Omental fat pad (tissue), 4 donors: ENCODE measurements around the gene INSYN2B. TPM values are rescaled to one million over a fixed set of nuclear protein-coding genes. Genes with fewer than 3 reads are reported as not detected.

Source experiments
- ATAC-seq: fragments of 150-250 bp; one replicate; pipeline ENCODE4 v1.9.1; 2016; ENCODE audit warnings: mild to moderate bottlenecking, moderate library complexity; ENCODE audit not compliant: low FRiP score
- DNase-seq: peaks from one replicate; pipeline ENCODE4 v3.0.0-alpha.2; 2019; ENCODE audit warnings: low spot score
- CTCF ChIP-seq, 3 donors: fragments of 450-650 bp; IDR thresholded peaks; one replicate each; pipeline ENCODE4 v1.5.1; 2016 to 2017; ENCODE audit warnings: antibody characterized with exemption in 3 of 3, mild to moderate bottlenecking in 3 of 3, moderate library complexity in 2 of 3
- total RNA-seq, 4 donors: library from RNA; depleted of rRNA; stranded (reverse); fragments of >200 nt; gene quantifications; one replicate each; pipeline ENCODE4 v1.1.0, GENCODE V29; 2016

The INSYN2B gene
- total RNA-seq, 4 donors from 2014 or later: 1.4 to 8.4 (median 5.4) TPM

GRCh38 chr5:169856571-169856970 lies 123.7 kb downstream of the INSYN2B start:
- peak; percentile 63 for ATAC-seq

DNA sequence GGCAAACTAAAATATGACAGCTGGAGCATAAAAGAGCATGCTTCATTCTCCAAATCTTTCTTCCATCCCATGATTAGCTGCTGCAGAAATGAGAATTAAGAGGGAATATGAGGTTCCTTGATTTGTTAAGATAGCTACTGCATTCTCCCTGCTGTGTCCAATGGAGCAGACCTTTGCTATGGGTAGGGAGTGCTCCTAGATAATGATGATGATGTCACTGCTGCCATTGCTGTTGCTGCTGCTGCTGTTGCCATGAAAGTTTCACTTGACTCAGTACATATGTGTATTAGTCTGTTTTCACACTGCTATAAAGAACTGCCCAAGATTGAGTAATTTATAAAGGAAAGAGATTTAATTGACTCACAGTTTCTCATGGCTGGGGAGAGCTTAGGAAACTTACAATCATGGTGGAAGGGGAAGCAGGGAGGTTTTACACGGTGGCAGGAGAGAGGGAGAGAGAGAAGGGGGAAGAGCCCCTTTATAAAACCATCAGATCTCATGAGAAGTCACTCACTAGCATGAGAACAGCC lies 128.9 kb downstream of the INSYN2B start:
- DNase-seq (no peak), ATAC-seq (no peak)
- no peak for TF ChIP-seq CTCF (IDR thresholded peaks at IDR 0.05)

More at GRCh38 chr5:169856571-169856970, 123.7 kb downstream of the INSYN2B start:
- no peak for TF ChIP-seq CTCF (IDR thresholded peaks at IDR 0.05)
- no peak for DNase-seq

- no peak for TF ChIP-seq CTCF (IDR thresholded peaks at IDR 0.05)
- DNase-seq (no peak), ATAC-seq (no peak)
These were observed 129.9 kb downstream of the INSYN2B start for GRCh38 chr5:169850409-169850808.

- DNase-seq (no peak), ATAC-seq (no peak)
- no peak for TF ChIP-seq CTCF (IDR thresholded peaks at IDR 0.05)
These were observed 131.5 kb downstream of the INSYN2B start for GRCh38 chr5:169848792-169849191.

DNA sequence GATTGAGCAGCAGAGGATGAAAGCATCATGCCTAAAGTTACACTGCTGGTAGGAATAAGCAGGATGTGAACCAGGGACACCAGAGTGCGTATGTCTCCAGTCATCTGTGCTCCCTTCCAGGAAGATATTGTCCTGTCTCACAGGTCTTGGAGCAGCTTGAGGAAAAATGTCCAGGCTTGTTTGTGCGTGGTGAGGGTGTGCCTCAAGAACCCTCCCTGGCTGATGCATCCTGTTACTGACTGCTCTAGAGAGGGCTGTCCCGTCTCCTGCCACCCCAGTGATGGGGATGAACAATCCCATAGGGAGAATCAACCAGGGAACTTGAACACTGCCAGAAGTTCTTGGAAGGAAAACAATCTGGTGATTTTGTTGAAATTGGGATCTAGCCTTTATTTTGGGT lies 132.0 kb downstream of the INSYN2B start:
- no peak for ATAC-seq
- DNase-seq: no peak
- no peak for TF ChIP-seq CTCF (IDR thresholded peaks at IDR 0.05)

DNA sequence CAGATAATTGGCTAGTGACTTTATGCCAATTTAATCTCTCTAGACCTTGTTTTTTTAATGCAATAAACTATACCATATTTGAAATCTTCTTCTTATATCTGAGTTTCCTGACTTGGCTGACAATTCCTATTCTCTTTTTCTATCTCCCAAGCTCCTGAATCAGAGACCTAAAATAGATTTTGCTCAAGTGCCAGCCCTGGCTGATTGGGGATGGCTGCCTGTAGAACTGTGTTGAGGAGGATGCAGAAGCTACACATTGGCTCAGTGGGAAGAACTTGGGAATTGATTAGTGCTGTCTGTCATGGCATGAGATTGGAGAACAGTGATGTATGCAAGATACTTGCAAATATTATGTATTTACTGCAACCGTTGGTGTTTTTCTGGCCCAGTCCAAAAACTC lies 132.8 kb downstream of the INSYN2B start:
- ATAC-seq: no peak
- no peak for DNase-seq
- TF ChIP-seq CTCF (IDR thresholded peaks at IDR 0.05): no peak

- TF ChIP-seq CTCF (IDR thresholded peaks at IDR 0.05): no peak
- ATAC-seq: no peak
These were observed 137.6 kb downstream of the INSYN2B start for GRCh38 chr5:169842699-169843098.

More at GRCh38 chr5:169842699-169843098, 137.6 kb downstream of the INSYN2B start:
- no peak for DNase-seq
